Activated T-helper 2 cell treated with anti-CD3 and anti-CD28 coated beads, Interferon-gamma antibody, Interleukin-2, Interleukin-4, amounts not matched to agents 10 μg/mL and 5 μg/mL and 100 μg/mL, durations not matched to agents 14 hours and 24 hours and 36 hours (primary cell): ENCODE results near the gene ZBTB46. TPM values are rescaled to one million over a fixed set of nuclear protein-coding genes. Genes with fewer than 3 reads are reported as not detected.
A peak's percentile ranks its signal among the peaks of the same experiment; 100 is the strongest.
"Not testable (repeated sequence)": the region's sequence is repeated elsewhere in the genome, so short reads cannot be mapped to it uniquely, and the experiment has no call there.

Experiments used
- DNase-seq: peaks from one replicate; pipeline ENCODE4 v3.0.0; 2021; ENCODE audit warnings: low spot score
- H3K27ac Mint-ChIP-seq: one replicate; pipeline ENCODE4 v1.8.0; 2021; ENCODE audit warnings: mixed read lengths
- H3K27me3 Mint-ChIP-seq: one replicate; pipeline ENCODE4 v1.8.0; 2021; ENCODE audit warnings: low read depth, mixed read lengths
- H3K36me3 Mint-ChIP-seq: one replicate; pipeline ENCODE4 v1.8.0; 2021; ENCODE audit warnings: low read depth, mixed read lengths
- H3K4me1 Mint-ChIP-seq: one replicate; pipeline ENCODE4 v1.8.0; 2021; ENCODE audit warnings: low read depth, mixed read lengths
- H3K4me3 Mint-ChIP-seq: one replicate; pipeline ENCODE4 v1.8.0; 2021; ENCODE audit warnings: low read depth, mild to moderate bottlenecking, moderate library complexity, mixed read lengths
- H3K9me3 Mint-ChIP-seq: one replicate; pipeline ENCODE4 v1.8.0; 2021; ENCODE audit warnings: mixed read lengths
- intact Hi-C: fragments of 100-400 bp; cut with micrococcal nuclease; formaldehyde crosslinking; loops from one replicate; pipeline ENCODE4 v1.15.1; 2023
- total RNA-seq: library from RNA; stranded (reverse); gene quantifications from 2 replicates; pipeline ENCODE4 v1.2.3, GENCODE V29; 2022

Gene ZBTB46, protein sequence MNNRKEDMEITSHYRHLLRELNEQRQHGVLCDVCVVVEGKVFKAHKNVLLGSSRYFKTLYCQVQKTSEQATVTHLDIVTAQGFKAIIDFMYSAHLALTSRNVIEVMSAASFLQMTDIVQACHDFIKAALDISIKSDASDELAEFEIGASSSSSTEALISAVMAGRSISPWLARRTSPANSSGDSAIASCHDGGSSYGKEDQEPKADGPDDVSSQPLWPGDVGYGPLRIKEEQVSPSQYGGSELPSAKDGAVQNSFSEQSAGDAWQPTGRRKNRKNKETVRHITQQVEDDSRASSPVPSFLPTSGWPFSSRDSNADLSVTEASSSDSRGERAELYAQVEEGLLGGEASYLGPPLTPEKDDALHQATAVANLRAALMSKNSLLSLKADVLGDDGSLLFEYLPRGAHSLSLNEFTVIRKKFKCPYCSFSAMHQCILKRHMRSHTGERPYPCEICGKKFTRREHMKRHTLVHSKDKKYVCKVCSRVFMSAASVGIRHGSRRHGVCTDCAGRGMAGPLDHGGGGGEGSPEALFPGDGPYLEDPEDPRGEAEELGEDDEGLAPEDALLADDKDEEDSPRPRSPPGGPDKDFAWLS
- 1.1 and 1.9 TPM in 2 replicates for total RNA-seq

DNA sequence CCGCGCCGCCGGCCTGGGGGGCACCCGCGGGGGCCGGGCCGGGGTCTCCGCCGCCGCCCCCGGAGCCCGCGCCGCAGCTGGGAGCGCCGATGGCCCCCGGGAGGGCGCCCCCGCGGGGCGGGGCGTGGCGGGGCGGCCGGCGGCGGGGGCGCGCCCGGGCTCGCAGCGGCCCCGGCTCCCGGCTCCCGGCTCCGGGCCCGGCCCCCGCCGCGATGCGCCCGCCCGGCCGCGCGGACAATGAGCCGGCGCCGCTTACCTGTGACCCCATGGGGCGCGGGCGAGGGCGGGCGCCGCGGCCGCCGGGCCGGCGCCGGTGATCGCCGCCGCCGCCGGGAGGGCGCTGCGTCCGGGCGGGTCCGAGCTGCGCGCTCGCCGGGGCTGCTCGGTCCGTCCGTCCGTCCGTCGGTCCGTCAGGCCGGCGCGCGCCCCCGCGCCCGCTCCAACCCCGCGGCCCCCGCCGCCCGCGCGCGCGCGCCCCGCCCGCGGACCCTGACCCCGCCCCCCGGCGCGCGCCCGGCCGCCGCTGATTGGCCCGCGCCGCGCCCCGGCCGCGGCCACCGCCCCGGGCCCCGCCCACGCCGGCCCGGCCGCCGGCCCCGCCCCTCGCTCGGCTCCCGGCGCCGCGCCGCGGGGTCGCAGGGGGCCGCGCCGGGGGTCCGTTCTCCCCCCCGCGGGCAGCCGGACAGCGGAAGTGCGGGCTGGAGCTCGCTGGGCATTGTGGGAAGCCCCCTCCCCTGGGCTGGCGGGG is at the start of gene ZBTB46:
Gene ZBTB46, minus strand, starts transcription at position 424 of the 748 bp plus-strand sequence. CDS start 40,507 bp downstream, outside the sequence.
- no peaks in the 10 kb centered on the region for H3K9me3 Mint-ChIP-seq
- peaks cover 5% of the 10 kb centered on the region for H3K36me3 Mint-ChIP-seq
- H3K27ac Mint-ChIP-seq: no peak within 1 kb of the TSS
- intact Hi-C loops: no loop called here
- peaks cover 13% of the 10 kb centered on the region for H3K4me1 Mint-ChIP-seq
- peak within 1 kb of the TSS; percentile 90 for H3K4me3 Mint-ChIP-seq
- H3K27me3 Mint-ChIP-seq: peaks cover 34% of the 10 kb centered on the region
- no peak for DNase-seq

DNA sequence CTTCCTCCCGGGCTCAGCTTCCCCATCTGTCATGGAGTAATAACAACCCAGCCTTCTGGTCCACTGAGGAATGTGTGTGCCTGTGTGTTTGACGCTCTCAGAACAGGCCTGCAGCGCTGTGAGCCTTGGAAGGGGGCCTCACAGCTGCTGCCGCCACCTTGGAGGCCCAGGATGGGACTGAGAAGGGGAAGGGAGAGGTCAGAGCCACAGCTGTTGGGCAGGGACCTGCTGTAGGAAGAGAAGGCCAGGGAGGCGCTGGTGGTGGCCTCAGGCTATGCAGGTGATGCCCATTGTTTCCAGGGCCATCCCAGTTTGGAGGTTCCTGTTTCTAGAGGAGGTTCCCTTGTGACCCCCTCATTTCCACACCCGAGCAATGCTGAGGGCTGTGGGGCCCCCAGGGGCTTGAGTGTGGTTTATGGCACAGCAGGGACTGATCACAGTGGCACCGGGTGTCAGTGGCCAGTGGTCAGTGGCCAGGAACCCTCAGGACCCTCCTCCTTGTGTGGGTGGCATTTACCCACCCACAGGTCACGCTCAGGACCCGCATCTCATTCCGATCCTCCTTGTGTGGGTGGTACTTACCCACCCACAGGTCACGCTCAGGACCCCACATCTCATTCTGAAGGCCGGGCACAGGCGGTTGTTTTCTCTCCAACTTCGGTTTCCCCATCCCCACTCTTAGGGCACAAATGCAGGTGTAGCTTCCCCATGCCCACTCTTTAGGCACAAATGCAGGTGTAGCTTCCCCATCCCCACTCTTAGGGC is 48.0 kb upstream of the ZBTB46 start:
- Mint-ChIP-seq H3K9me3 (no peaks in the 10 kb centered on the region), H3K36me3 (peaks cover 29% of the 10 kb centered on the region), H3K27ac (no peak overlapping the region), H3K4me3 (no peak overlapping the region), H3K4me1 (no peaks in the 10 kb centered on the region), H3K27me3 (no peaks in the 10 kb centered on the region)
- no peak for DNase-seq
- intact Hi-C loops: no loop called here

DNA sequence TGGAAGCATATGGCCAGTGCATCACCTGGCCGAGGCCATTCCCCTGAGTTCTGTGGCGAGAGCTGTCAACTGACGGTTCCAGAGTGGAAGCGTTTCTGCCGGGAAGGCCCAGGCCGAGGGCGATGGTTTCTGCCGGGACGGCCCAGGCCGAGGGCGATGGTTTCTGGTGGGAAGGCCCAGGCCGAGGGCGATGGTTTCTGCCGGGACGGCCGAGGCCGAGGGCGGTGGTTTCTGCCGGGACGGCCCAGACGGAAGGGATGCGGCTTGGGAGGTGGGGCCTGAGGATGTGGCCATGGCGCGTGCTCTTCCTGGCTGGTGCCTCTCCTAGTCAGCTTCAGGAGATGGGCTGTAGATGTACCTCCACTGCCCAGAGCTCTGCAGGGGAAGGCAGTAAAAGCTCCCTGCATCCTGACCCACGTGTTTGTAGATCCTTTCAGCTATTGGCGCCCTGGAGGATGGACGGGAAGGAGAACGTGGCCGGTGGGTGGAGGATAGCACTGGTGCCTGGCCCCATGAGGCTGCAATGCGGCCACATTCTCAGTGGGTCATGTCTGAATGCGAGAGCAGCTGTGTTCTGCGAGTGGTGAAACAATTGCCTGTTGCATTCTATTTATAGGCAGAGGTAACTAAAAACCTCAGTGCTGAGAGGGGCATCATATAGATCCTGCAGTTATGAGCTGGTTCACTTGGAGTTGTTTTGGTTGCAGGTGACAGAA is 46.8 kb upstream of the ZBTB46 start:
- Mint-ChIP-seq H3K27me3 (no peaks in the 10 kb centered on the region), H3K36me3 (peaks cover 34% of the 10 kb centered on the region), H3K9me3 (no peaks in the 10 kb centered on the region), H3K27ac (no peak overlapping the region), H3K4me3 (no peak overlapping the region), H3K4me1 (peaks cover 8% of the 10 kb centered on the region)
- intact Hi-C loops: no loop called here
- DNase-seq: no peak

DNA sequence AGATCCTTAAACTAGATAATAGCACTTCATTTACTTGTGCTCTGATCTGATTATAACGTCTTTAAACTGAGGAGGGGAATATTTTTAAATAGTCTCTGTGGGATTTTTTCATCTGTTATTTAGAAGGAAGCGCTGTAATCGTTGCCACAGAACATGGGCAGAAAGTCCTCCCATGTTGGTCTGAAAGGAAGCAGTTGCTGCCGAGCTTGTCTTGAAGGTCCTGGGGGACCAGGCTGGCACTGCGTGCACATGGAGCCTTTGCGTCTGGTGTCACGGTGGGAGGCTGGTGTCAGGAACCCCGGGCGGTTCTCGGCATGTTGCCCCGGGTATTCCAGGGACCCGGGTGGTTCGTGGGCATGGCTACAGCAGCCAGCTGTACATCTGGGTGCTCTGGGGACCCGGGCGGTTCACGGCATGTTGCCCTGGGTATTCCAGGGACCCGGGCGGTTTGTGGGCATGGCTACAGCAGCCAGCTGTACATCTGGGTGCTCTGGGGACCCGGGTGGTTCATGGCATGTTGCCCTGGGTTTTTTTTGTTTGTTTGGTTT is 45.5 kb upstream of the ZBTB46 start:
- intact Hi-C loops: no loop called here
- Mint-ChIP-seq H3K27me3 (no peaks in the 10 kb centered on the region), H3K36me3 (peaks cover 38% of the 10 kb centered on the region), H3K4me1 (peaks cover 11% of the 10 kb centered on the region), H3K4me3 (no peak overlapping the region), H3K27ac (no peak overlapping the region), H3K9me3 (no peaks in the 10 kb centered on the region)
- DNase-seq: no peak

DNA sequence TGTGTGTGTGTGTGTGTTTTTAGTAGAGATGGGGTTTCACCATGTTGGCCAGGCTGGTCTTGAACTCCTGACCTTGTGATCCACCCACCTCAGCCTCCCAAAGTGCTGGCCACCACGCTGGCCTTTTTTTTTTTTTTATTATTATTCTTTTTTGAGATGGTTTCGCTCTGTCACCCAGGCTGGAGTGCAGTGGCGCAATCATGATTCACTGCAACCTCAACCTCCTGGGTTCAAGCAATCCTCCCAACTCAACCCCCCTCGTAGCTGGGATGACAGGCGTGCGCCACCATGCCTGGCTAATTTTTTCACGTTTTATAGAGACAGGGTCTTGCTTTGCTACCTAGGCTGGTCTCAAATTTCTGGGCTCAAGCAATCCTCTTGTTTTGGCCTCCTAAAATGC is 43.2 kb upstream of the ZBTB46 start:
- H3K36me3 Mint-ChIP-seq: peaks cover 48% of the 10 kb centered on the region
- intact Hi-C loops, H3K4me3 Mint-ChIP-seq, H3K27ac Mint-ChIP-seq, DNase-seq, H3K9me3 Mint-ChIP-seq, H3K27me3 Mint-ChIP-seq: not testable (repeated sequence)
- peaks cover 11% of the 10 kb centered on the region for H3K4me1 Mint-ChIP-seq

DNA sequence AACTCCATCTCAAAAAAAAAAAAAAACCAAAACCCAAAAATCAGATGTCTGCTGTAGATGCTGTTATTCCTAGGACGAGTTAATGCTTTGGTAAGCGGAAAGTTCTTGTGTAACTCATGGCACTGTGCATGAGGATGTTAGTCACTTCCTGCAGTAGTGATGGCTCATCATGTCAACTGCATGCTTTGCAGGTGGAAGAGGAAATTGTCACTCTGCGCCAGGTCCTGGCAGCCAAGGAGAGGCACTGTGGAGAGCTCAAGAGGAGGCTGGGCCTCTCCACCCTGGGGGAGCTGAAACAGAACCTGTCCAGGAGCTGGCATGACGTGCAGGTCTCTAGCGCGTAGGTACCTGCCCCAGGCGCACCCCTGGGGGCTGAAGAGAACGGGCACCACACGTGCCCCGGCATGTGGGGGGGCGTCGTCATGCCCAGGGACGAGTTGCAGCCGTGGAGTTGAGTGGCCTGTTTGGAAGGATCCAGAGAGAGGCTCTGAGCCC is 42.5 kb upstream of the ZBTB46 start:
- Mint-ChIP-seq H3K9me3 (no peaks in the 10 kb centered on the region), H3K4me3 (no peak overlapping the region), H3K4me1 (peaks cover 11% of the 10 kb centered on the region), H3K27me3 (no peaks in the 10 kb centered on the region), H3K36me3 (peaks cover 52% of the 10 kb centered on the region), H3K27ac (peak overlapping the region; percentile 78)
- intact Hi-C loops: no loop called here
- peak; percentile 43 for DNase-seq

DNA sequence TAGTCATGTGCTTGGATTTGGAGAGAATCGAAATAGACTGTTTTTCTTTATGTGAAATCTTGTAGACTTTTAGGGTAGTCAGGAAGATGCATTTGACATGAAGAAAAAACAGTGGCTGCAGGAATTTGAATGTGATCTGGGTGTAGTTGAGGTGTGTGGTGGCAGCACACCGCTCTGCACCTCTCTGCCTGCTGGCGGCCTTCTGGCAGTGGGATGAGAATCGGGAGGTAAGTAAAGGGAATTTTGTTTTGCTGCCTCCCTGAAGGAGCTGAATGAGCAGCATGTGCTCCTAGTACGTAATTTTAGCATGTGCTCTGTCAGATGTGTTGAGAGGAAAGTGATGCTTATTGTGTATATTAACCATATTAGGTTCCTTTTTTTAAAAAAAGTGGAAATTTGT is 37.2 kb upstream of the ZBTB46 start:
- Mint-ChIP-seq H3K27me3 (no peaks in the 10 kb centered on the region), H3K4me1 (peaks cover 24% of the 10 kb centered on the region), H3K36me3 (peaks cover 42% of the 10 kb centered on the region), H3K27ac (peak overlapping the region; percentile 0), H3K9me3 (no peaks in the 10 kb centered on the region), H3K4me3 (no peak overlapping the region)
- intact Hi-C loops: loop anchor here (5.0 to 10.0 kb wide), 4 partner anchors 81 to 233 kb away; partner anchors contain the start of genes LIME1, SAMD10 and SLC2A4RG
- DNase-seq: no peak

DNA sequence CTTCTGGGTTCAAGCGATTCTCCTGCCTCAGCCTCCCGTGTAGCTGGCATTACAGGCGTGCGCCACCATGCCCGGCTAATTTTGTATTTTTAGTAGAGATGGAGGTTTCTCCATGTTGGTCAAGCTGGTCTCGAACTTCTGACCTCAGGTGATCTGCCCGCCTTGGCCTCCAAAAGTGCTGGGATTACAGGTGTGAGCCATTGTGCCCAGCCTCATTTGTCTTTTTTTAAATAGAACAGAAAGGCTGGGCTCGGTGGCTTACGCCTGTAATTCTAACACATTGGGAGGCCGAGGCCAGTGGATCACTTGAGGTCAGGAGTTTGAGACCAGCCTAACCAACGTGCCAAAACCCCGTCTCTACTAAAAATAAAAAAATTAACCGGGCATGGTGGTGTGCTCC is 36.0 kb upstream of the ZBTB46 start:
- H3K4me1 Mint-ChIP-seq: peaks cover 22% of the 10 kb centered on the region
- H3K27ac Mint-ChIP-seq, DNase-seq, H3K9me3 Mint-ChIP-seq, H3K27me3 Mint-ChIP-seq: not testable (repeated sequence)
- peak overlapping the region; percentile 47 for H3K4me3 Mint-ChIP-seq
- intact Hi-C loops: loop anchor here (5.0 to 10.0 kb wide), 4 partner anchors 80 to 232 kb away; partner anchors contain the start of genes LIME1, SAMD10 and SLC2A4RG
- peaks cover 38% of the 10 kb centered on the region for H3K36me3 Mint-ChIP-seq

DNA sequence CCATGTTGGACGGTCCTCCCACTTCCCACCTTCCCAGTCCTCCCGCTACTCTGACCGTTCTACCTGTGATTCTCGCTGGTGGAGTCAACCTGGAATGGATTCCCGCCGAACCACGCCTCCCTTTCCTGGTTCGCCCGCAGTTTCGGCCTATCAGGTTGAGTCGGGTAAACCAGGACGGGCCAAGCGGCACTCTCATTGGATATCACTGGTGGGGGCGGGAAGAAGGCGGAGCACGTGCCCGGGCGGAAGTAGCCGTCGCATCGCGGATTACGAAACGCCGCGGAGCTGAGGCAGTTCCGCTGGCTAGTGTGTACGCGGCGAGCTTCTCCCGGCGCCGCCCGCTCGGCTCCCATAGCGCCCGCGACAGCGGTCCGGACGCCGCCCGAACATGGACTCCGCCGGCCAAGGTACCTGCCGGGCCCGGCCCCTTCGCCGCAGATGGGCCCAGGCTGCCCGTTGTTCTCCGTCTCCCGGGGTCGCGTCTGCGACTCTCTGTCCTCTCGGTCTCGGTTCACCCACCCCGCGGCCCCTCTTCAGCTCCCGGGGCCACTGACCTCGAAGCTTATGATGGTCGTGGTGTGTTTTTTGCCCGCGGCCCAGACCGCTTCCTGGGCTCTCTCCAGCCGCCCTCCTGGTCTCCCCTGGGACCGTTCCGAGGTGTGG is 34.0 kb upstream of the ZBTB46 start, which contains the start of gene TPD52L2:
Gene TPD52L2, plus strand, starts transcription at position 293 of the 663 bp plus-strand sequence. Its CDS starts 96 bp downstream, at position 389.
- Mint-ChIP-seq H3K36me3 (peaks cover 37% of the 10 kb centered on the region), H3K9me3 (no peaks in the 10 kb centered on the region)
- intact Hi-C loops: loop anchor here (1.0 to 10.0 kb wide), 7 partner anchors 30 to 326 kb away; partner anchors contain the start of genes ARFRP1, DNAJC5, LIME1 and SAMD10

DNA sequence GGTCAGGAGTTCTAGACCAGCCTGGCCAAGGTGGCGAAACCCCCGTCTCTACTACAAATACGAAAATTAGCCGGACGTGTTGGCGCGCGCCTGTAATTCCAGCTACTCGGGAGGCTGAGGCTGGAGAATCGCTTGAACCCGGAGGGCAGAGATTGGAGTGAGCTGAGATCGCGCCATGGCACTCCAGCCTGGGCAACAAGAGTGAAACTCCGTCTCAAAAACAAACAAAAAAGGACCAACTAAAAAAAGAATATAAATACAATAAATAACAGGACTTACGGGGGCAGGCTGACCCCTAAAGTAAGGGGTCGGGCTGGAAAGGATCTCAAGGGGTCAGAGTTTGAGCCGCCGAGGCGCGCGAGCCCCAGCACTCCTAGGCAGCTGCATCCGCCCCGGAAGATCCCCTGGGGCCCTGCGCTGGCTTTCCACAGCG is 33.5 kb upstream of the ZBTB46 start:
- H3K4me3 Mint-ChIP-seq: peak overlapping the region; percentile 96
- H3K27ac Mint-ChIP-seq: peak overlapping the region; percentile 91
- H3K27me3 Mint-ChIP-seq: no peaks in the 10 kb centered on the region
- intact Hi-C loops: loop anchor here (1.0 to 10.0 kb wide), 6 partner anchors 30 to 326 kb away; partner anchors contain the start of genes ARFRP1, DNAJC5, LIME1 and SAMD10
- DNase-seq: no peak
- H3K36me3 Mint-ChIP-seq: peaks cover 35% of the 10 kb centered on the region
- H3K9me3 Mint-ChIP-seq: no peaks in the 10 kb centered on the region
- H3K4me1 Mint-ChIP-seq: peaks cover 22% of the 10 kb centered on the region

More for the DNA sequence above, 34.0 kb upstream of the ZBTB46 start, which contains the start of gene TPD52L2:
- peak; percentile 97 for DNase-seq
- Mint-ChIP-seq H3K27me3 (no peaks in the 10 kb centered on the region), H3K4me3 (peak within 1 kb of the TSS; percentile 96), H3K27ac (peak within 1 kb of the TSS; percentile 91), H3K4me1 (peaks cover 22% of the 10 kb centered on the region)
